ENCODE data around the gene ABCG4.

DNA sequence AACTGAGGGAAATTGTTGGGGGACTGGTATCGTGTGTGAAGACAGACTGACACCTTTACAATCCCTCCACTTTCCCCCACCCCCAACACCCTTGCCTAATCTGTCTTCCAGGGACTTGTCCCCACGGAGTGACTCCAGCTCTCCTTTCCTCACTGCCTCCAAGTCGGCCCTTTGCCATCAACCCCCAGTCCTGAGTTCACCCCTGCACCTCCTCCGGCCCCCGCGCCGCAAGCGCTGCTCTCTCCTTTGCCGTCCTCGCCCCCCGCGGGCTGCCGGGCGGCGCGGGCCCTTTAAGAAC is 183 bp upstream of the ABCG4 start:
- TF ChIP-seq POLR2AphosphoS5 (IDR thresholded peaks at IDR 0.05; ENCODE audit: low read depth, low read length): no peak
- no peak for TF ChIP-seq ATF3 (IDR thresholded peaks at IDR 0.05; ENCODE audit: insufficient read depth, low read depth, low read length)
- no peak for TF ChIP-seq CTCF (IDR thresholded peaks at IDR 0.05; ENCODE audit: control extremely low read depth in 1 of 3, insufficient read depth in 1 of 3, low read depth in 1 of 3, low read length in 3 of 3)
- peak; percentile 51 for TF ChIP-seq EZH2 (IDR thresholded peaks at IDR 0.05; ENCODE audit: low read depth, low read length, severe bottlenecking)

Measured in H1 (cell line).